Liver (tissue), 3 donors: ENCODE results near the gene SLC5A1.

Experiments used
- EGR1 ChIP-seq, 2 donors: IDR thresholded peaks; 2 replicates each; pipeline ENCODE4 v1.6.1; 2016 to 2018; ENCODE audit warnings: antibody characterized with exemption in 2 of 2, low read depth in 2 of 2
- GABPA ChIP-seq, 2 donors: IDR thresholded peaks in 1 of 2; conservative IDR thresholded peaks in 1 of 2; 2 replicates each; pipeline ENCODE4 v1.6.1; 2016; ENCODE audit warnings: antibody characterized with exemption in 2 of 2, mild to moderate bottlenecking in 1 of 2, moderate library complexity in 1 of 2
- YY1 ChIP-seq: IDR thresholded peaks from 2 replicates; pipeline ENCODE4 v1.6.1; 2016; ENCODE audit warnings: antibody characterized with exemption, mild to moderate bottlenecking
- TF ChIP-seq, protein P1 (sequence below): IDR thresholded peaks from 2 replicates; pipeline ENCODE4 v1.6.1; 2016; ENCODE audit warnings: antibody characterized with exemption
- TF ChIP-seq, protein P2 (sequence below): fragments of 150-350 bp; IDR thresholded peaks from 2 replicates; pipeline ENCODE4 v1.5.1; 2017; ENCODE audit warnings: improper control_type of control experiment, low read depth, low read length; ENCODE audit not compliant: missing input control
- donor health status: healthy.
- donor health status: healthy.

DNA sequence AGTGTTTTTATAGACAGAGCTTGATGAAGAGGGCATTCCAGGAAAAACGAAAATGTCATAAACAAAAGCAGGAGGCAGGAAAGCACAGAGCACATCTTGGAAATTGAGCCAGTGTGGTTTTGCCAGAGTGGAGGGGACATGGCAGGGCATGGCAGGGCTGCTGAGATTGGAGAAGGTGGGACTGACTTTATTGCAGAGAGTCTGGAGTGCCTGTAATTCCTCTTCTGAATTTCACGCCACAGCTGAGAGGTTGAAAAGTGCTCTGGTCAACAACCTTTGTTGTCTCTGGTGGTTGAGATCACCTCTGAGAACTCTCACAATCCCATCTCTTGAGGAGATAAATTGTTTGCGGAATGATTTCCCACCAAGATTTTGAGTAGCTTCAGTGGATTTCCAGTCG is 16.4 kb downstream of the SLC5A1 start:
- no peak for TF ChIP-seq GABPA (IDR thresholded peaks at IDR 0.05 in 1 of 2, conservative IDR thresholded peaks at IDR 0.05 in 1 of 2)
- TF ChIP-seq, protein P1, sequence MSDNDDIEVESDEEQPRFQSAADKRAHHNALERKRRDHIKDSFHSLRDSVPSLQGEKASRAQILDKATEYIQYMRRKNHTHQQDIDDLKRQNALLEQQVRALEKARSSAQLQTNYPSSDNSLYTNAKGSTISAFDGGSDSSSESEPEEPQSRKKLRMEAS = no peak
- TF ChIP-seq, protein P2, sequence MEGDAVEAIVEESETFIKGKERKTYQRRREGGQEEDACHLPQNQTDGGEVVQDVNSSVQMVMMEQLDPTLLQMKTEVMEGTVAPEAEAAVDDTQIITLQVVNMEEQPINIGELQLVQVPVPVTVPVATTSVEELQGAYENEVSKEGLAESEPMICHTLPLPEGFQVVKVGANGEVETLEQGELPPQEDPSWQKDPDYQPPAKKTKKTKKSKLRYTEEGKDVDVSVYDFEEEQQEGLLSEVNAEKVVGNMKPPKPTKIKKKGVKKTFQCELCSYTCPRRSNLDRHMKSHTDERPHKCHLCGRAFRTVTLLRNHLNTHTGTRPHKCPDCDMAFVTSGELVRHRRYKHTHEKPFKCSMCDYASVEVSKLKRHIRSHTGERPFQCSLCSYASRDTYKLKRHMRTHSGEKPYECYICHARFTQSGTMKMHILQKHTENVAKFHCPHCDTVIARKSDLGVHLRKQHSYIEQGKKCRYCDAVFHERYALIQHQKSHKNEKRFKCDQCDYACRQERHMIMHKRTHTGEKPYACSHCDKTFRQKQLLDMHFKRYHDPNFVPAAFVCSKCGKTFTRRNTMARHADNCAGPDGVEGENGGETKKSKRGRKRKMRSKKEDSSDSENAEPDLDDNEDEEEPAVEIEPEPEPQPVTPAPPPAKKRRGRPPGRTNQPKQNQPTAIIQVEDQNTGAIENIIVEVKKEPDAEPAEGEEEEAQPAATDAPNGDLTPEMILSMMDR = no peak
- no peak for TF ChIP-seq EGR1 (IDR thresholded peaks at IDR 0.05; ENCODE audit: low read depth in 2 of 2)
- TF ChIP-seq YY1 = no peak
